ENCODE measurements around the gene SLC27A2. TPM values are rescaled to one million over a fixed set of nuclear protein-coding genes. Genes with fewer than 3 reads are reported as not detected.

Gene SLC27A2
- total RNA-seq, 1 experiment from 2014 or later = 7.0 TPM

- H3K27me3 ChIP-seq (ENCODE audit: insufficient read depth, low read length) = no peaks in the 10 kb centered on the region
- WGBS (ENCODE audit: extremely low coverage, insufficient read length, low lambda C conversion rate) = no CpG with 5 or more reads among the region's 2 CpGs
- no peak overlapping the region for H4K8ac ChIP-seq (replicated peaks; ENCODE audit: insufficient read length, low read depth, low read length)
- H3K4ac ChIP-seq (ENCODE audit: low read depth, low read length) = no peak overlapping the region
- Mint-ChIP-seq H3K27ac (no peak overlapping the region), H3K4me1 (peaks cover under 1 to 3% of the 10 kb centered on the region in 2 experiments; a peak in 3 of 4 replicates), H3K9me3 (peaks cover 11 to 18% of the 10 kb centered on the region in 2 experiments), H3K4me3 (no peak overlapping the region), H3K36me3 (ENCODE audit: insufficient read depth in 1 of 3, low read depth in 3 of 3) (peaks cover 0 to 10% (median 5%) of the 10 kb centered on the region in 3 experiments; a peak in 6 of 7 replicates), H3K27me3 (ENCODE audit: low read depth) (no peaks in the 10 kb centered on the region; the same call in 1 of the 2 replicates)
- H3T11ph ChIP-seq (ENCODE audit: low read length) = no peak overlapping the region
- H2AK5ac ChIP-seq (ENCODE audit: insufficient read length, low read length) = no peak overlapping the region
- no peak overlapping the region for H3K56ac ChIP-seq (ENCODE audit: insufficient read length, low read depth, low read length)
- H3K79me1 ChIP-seq (ENCODE audit: insufficient read depth, low read depth, low read length, poor library complexity, severe bottlenecking) = no peaks in the 10 kb centered on the region
- H4K91ac ChIP-seq (ENCODE audit: insufficient read length, low read depth, low read length) = no peak overlapping the region
- no peak overlapping the region for H3K18ac ChIP-seq (ENCODE audit: insufficient read length, low read depth, low read length)
- H3K79me2 ChIP-seq (ENCODE audit: insufficient read depth, low read length) = no peaks in the 10 kb centered on the region
- H3K27ac ChIP-seq (ENCODE audit: insufficient read length, low read depth, low read length) = no peak overlapping the region
- no peak overlapping the region for H2BK5ac ChIP-seq (ENCODE audit: insufficient read length, low read length)
- TF ChIP-seq CTCF (conservative IDR thresholded peaks at IDR 0.05) = no peak
- no peaks in the 10 kb centered on the region for H3K9me3 ChIP-seq (ENCODE audit: control insufficient read depth, low read depth, low read length)
- H4K5ac ChIP-seq (ENCODE audit: insufficient read length, low read depth, low read length) = no peak overlapping the region
- H3K9ac ChIP-seq (ENCODE audit: extremely low read depth, insufficient read length, low read length) = no peak overlapping the region
- no peak overlapping the region for H2AFZ ChIP-seq (ENCODE audit: low read length)
- no peaks in the 10 kb centered on the region for H3K4me1 ChIP-seq (ENCODE audit: insufficient read depth, low read length)
- H4K20me1 ChIP-seq (ENCODE audit: control insufficient read depth, insufficient read depth, insufficient read length) = no peaks in the 10 kb centered on the region
- no peak overlapping the region for H3K14ac ChIP-seq (ENCODE audit: insufficient read depth, low read length)
- no peak overlapping the region for H3K23ac ChIP-seq (ENCODE audit: insufficient read length, low read depth, low read length)
- H2BK12ac ChIP-seq (ENCODE audit: insufficient read length, low read depth, low read length) = no peak overlapping the region
- no peak overlapping the region for H3K4me2 ChIP-seq (ENCODE audit: insufficient read depth, insufficient read length, low read length)
- DNase-seq = no peak
- no peak overlapping the region for H2BK120ac ChIP-seq (ENCODE audit: low read depth, low read length, poor library complexity, severe bottlenecking)
- no peak overlapping the region for H2BK15ac ChIP-seq (ENCODE audit: low read depth, low read length)
- H2BK20ac ChIP-seq (ENCODE audit: low read depth, low read length, poor library complexity, severe bottlenecking) = no peak overlapping the region
- no peaks in the 10 kb centered on the region for H3K23me2 ChIP-seq (ENCODE audit: insufficient read length, low read depth, low read length, poor library complexity, severe bottlenecking)
These were observed 18.9 kb upstream of the SLC27A2 start for GRCh38 chr15:50162969-50163718.

Measured in H9 (cell line).